GM13976 (cell line): Measurements from ENCODE around the gene AUTS2.

Source experiments
- DNase-seq: peaks from one replicate; pipeline ENCODE4 v3.0.0; 2012; ENCODE audit warnings: low spot score
- in situ Hi-C: fragments of 300-500 bp; cut with MboI; formaldehyde crosslinking; loops from one replicate; pipeline ENCODE4 v1.12.0; 2022; ENCODE audit warnings: low sequenced_read_pairs, mixed read lengths, inconsistent platforms; ENCODE audit not compliant: unreplicated experiment
- TF ChIP-seq, protein P1 (sequence below): IDR thresholded peaks from 2 replicates; pipeline ENCODE4 v1.5.1; 2012; ENCODE audit warnings: borderline replicate concordance, mild to moderate bottlenecking; ENCODE audit not compliant: insufficient read depth; ENCODE audit errors: extremely low read depth, missing control alignments, control extremely low read depth

Gene AUTS2

DNA sequence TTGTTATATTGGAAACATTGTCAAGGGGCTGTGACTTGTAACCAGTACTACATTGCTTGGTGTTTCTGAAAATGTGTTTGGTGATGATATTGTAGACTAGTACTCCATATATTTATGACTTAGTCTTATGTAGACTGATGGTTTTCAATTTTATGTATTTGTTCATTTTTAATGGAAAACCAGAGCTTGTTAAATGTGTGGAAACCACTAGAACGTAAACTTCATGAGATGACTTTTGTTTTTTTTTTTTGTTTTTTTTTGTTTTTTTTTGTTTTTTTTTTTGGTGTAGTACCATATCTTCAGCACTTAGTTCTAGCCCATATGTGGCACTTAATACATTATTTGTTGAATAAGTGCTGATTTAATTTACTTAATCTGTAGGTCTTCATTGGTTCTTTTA is 518.6 kb downstream of the AUTS2 start:
- in situ Hi-C loops: no loop called here
- TF ChIP-seq, protein P1, sequence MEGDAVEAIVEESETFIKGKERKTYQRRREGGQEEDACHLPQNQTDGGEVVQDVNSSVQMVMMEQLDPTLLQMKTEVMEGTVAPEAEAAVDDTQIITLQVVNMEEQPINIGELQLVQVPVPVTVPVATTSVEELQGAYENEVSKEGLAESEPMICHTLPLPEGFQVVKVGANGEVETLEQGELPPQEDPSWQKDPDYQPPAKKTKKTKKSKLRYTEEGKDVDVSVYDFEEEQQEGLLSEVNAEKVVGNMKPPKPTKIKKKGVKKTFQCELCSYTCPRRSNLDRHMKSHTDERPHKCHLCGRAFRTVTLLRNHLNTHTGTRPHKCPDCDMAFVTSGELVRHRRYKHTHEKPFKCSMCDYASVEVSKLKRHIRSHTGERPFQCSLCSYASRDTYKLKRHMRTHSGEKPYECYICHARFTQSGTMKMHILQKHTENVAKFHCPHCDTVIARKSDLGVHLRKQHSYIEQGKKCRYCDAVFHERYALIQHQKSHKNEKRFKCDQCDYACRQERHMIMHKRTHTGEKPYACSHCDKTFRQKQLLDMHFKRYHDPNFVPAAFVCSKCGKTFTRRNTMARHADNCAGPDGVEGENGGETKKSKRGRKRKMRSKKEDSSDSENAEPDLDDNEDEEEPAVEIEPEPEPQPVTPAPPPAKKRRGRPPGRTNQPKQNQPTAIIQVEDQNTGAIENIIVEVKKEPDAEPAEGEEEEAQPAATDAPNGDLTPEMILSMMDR: no peak
- DNase-seq: no peak

DNA sequence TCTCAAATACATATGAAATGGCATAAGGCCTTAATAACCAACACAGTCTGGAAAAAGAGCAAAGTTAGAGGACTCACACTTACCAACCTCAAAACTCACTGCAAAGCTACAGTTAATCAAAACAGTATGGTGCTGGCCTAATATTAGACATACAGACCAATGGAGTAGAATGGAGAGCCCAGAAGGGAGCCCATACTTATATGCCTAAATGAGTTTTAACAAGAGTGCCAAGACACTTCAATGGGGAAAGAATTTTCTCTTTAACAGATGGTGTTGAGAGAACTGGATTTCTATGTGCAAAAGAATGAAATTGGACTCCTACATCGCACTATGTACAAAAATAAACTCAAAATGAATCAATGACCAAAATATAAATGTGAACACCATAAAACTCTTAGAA is 522.6 kb downstream of the AUTS2 start:
- TF ChIP-seq, protein P1: no peak
- in situ Hi-C loops: no loop called here
- DNase-seq: no peak

DNA sequence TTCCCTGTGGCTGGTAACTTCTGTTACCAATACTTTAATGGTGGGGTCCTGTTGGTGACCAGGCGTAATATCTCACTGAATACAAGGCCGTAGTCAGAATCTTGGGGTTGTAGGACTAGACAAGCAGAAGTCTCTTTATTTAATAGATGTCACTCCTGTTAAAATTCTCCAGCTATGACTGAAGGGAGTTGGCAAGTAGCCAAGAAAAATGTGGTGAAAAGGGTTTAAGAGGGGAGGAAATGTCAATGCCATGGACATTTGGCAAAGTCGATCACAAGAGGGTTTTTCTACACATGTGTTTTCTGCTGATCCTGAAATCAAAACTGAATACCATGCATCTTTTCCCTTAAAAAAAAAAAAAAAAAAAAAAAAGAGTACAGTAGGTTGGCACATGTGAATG is 533.5 kb downstream of the AUTS2 start:
- in situ Hi-C loops: no loop called here
- TF ChIP-seq, protein P1: no peak
- no peak for DNase-seq

DNA sequence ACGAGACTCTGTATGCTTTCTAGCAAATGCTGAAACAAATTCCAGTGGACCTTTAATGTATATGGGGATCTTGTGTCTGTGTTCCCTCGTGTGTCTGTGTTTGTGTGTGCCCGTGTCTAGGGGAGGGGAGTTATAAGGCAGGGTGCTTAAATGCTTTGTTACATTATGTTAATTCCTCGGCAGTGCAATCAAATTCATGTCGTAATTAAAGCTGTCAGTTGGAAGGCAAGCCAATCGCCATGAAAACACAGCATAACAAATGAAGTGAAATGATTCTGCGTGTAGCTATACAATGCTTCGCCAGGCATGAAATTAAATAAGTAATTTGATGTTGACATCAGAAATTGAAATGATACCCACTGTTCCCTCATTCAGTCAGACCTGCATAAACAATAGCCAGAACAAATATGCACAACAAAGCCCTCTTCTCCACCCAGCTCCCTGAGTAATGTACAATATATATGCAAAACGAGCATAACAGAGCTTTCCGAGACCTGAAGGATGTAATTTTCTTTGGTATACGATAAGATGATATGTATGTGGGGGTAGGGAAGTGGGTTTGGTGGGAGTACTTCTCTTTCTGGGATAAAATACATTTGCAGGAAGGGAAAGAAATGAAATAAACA is 534.1 kb downstream of the AUTS2 start:
- DNase-seq: no peak
- TF ChIP-seq, protein P1: no peak
- in situ Hi-C loops: no loop called here

DNA sequence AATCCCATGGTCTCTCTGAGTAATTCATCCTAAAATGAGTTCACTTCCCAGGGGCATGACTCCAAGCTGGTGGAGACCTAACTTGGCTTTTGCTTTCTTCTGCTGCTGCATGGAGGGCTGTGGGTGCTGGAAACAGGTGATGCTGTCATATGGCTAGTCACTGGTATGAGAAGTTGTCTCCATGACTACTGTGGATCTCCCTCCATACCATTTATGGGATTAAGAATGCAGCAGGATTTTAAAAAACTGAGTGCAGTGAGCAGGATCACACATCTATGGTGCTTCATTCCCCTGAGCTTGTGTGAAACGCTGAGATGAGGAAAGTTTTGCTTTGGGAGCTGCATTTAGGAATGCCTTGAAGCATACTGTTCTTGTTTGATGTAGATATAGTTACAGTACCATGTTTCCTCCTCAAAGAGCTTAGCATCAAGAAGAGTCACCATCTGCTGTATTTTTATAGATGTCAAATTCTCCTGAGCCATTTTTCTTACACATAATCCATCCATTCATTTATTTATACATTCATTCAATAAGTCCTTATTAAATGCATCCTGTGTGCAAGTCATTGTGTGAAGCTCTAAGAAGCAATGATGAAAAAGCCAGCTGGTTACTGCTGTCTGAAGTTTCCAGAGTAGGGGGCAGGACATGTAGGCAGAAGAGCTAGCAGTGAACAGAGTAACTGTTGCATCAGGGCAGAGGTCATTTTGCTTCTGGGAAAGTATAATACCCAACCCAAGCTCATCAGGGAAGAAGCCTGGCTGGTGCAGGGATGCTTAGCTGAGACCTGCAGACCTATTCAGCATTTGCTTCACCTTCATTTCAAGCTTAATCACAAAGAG is 534.8 kb downstream of the AUTS2 start:
- TF ChIP-seq, protein P1: no peak
- no peak for DNase-seq
- in situ Hi-C loops: no loop called here

DNA sequence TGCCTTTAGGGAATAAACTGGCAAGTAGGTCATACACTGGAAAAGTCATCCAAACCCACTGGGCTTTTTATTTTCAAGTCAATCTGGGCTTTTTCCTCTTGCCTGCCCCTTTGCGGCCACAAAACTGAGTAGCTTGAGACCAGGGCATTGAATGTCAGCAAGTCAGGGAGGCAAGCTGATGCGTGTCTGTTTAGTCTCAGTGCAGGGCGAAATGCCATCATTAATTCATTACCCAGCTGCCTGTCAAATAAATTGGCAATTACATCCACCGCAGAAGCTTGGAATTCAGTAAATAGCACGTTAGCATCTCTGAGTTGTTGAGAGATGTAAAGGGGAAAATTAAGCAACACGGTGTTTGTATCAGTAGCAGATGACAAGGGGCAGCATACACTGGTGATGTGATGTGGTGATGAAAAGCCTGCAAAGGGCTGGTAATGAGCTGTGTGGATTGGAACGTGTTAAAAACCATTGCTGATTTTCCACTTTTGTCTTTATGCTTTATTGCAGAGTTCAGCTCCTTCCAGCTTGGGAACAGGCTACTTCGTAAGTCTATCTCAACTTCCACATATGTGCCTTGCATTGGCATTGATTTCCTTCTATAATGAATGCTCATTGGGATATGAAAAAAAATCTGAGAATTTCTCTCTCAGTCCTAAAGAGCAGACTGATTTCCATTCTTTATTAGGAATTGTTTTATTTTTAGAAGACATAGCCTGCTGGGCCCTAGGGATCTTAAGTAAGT is 535.9 kb downstream of the AUTS2 start:
- in situ Hi-C loops: no loop called here
- DNase-seq: no peak
- TF ChIP-seq, protein P1: no peak
